Measurements from ENCODE around the gene ZFC3H1.

GRCh38 chr12:71642264-71642663 lies 21.4 kb downstream of the ZFC3H1 start:
- no peak for TF ChIP-seq CTCF (IDR thresholded peaks at IDR 0.05)
- TF ChIP-seq POLR2A (IDR thresholded peaks at IDR 0.05), result no peak
